HepG2 (cell line): ENCODE measurements around the gene SQOR. TPM values are rescaled to one million over a fixed set of nuclear protein-coding genes. Genes with fewer than 3 reads are reported as not detected.

Experiments used
- AHDC1 ChIP-seq: sonication (generic); formaldehyde crosslinking; IDR thresholded peaks from 2 replicates; pipeline ENCODE4 v1.5.1; 2020; ENCODE audit warnings: mild to moderate bottlenecking, missing genetic modification reagents, borderline replicate concordance
- ARID3A ChIP-seq: IDR thresholded peaks from 2 replicates; pipeline ENCODE4 v1.6.1; 2012; ENCODE audit warnings: low read depth, low read length, improper control_type of control experiment
- BCL6 ChIP-seq: IDR thresholded peaks from 2 replicates; pipeline ENCODE4 v1.6.1; 2016; ENCODE audit warnings: missing genetic modification reagents, missing compliant biosample characterization
- ETV6 ChIP-seq: sonication (generic); formaldehyde crosslinking; conservative IDR thresholded peaks from 2 replicates; pipeline ENCODE4 v1.4.0; 2020; ENCODE audit warnings: missing genetic modification reagents
- HNRNPLL ChIP-seq: fragments of 200-400 bp; formaldehyde crosslinking; IDR thresholded peaks from 2 replicates; pipeline ENCODE4 v1.6.1; 2017; ENCODE audit warnings: mild to moderate bottlenecking, low read depth, low read length; ENCODE audit not compliant: poor library complexity, severe bottlenecking
- JUN ChIP-seq: sonication (generic); formaldehyde crosslinking; IDR thresholded peaks from 2 replicates; pipeline ENCODE4 v1.4.0; 2020; ENCODE audit warnings: mild to moderate bottlenecking, missing genetic modification reagents
- KLF16 ChIP-seq, 2 experiments: sonication (generic) in 1 of 2; formaldehyde crosslinking in 1 of 2; IDR thresholded peaks; 2 replicates each; pipeline versions ENCODE4 v1.6.1 to v1.8.0; 2016 to 2023; ENCODE audit warnings: missing genetic modification reagents in 2 of 2, missing compliant biosample characterization in 1 of 2
- MED13 ChIP-seq: sonication (generic); formaldehyde crosslinking; IDR thresholded peaks from 2 replicates; pipeline ENCODE4 v1.5.0; 2020; ENCODE audit warnings: missing genetic modification reagents
- MTERF4 ChIP-seq: sonication (generic); formaldehyde crosslinking; IDR thresholded peaks from 2 replicates; pipeline ENCODE4 v1.8.0; 2023; ENCODE audit warnings: mild to moderate bottlenecking, missing genetic modification reagents
- PLRG1 ChIP-seq: fragments of 450-650 bp; conservative IDR thresholded peaks from 2 replicates; pipeline ENCODE4 v1.6.1; 2016
- TBL1XR1 ChIP-seq: fragments of 150-350 bp; IDR thresholded peaks from 2 replicates; pipeline ENCODE4 v1.6.1; 2014; ENCODE audit warnings: borderline replicate concordance, low read length; ENCODE audit not compliant: partially characterized antibody
- ZFP1 ChIP-seq: IDR thresholded peaks from 2 replicates; pipeline ENCODE4 v1.6.1; 2016
- ZKSCAN8 ChIP-seq: IDR thresholded peaks from 2 replicates; pipeline ENCODE4 v1.6.1; 2016; ENCODE audit warnings: borderline replicate concordance, missing genetic modification reagents, missing compliant biosample characterization
- ZNF549 ChIP-seq: sonication (generic); formaldehyde crosslinking; IDR thresholded peaks from 2 replicates; pipeline ENCODE4 v1.5.0; 2020; ENCODE audit warnings: missing genetic modification reagents
- ZNF766 ChIP-seq: sonication (generic); formaldehyde crosslinking; IDR thresholded peaks from 2 replicates; pipeline ENCODE4 v1.5.0; 2020; ENCODE audit warnings: missing genetic modification reagents, borderline replicate concordance
- polyA plus RNA-seq, 8 experiments: library from polyadenylated mRNA; depleted of rRNA in 3 of 8; stranded (reverse) in 7 of 8; unstranded in 1 of 8; fragments of >200 nt; fragmentation: Illumina TruSeq in 4 of 8; extraction: Trizol in 4 of 8; gene quantifications; 2 replicates each; pipeline versions ENCODE4 v1.2.1 to v1.2.3, GENCODE V29; 2011 to 2016; ENCODE audit warnings: low read depth in 4 of 8, missing spikeins in 1 of 8, mixed read lengths in 1 of 8; ENCODE audit not compliant: insufficient read depth in 1 of 8
- total RNA-seq, 5 experiments: library from RNA; depleted of rRNA; stranded (reverse); fragments of >200 nt; fragmentation: Illumina TruSeq; extraction: Trizol; gene quantifications; 2 replicates each; pipeline ENCODE4 v1.2.3, GENCODE V29; 2016; ENCODE audit warnings: low read depth in 1 of 5

Gene SQOR
- total and polyA plus RNA-seq, 2 of the 13 experiments (the other 11 are each of a cell fraction or from before 2014, with no cell fraction given): 19.3 to 19.4 TPM

GRCh38 chr15:45587095-45587862 is 47.5 kb upstream of the SQOR start, which contains the start of gene BLOC1S6 (continued):
- TF ChIP-seq AHDC1 (no peak), PLRG1 (no peak), MTERF4 (CRISPR knock-in tag) (peak; percentile 98), MED13 (CRISPR knock-in tag) (no peak), ZFP1 (CRISPR knock-in tag) (no peak; the same call in 1 of the 2 replicates), ZNF766 (no peak), ETV6 (CRISPR knock-in tag) (peak; percentile 85; the same call in 1 of the 2 replicates), JUN (CRISPR knock-in tag) (0 out of 2 replicates have a peak, but pooled peaks have one; percentile 30), HNRNPLL (peak; percentile 90), ZNF549 (CRISPR knock-in tag) (no peak; the same call in 1 of the 2 replicates), ZKSCAN8 (peak; percentile 47; the same call in 1 of the 2 replicates), TBL1XR1 (peak; percentile 33), KLF16 (CRISPR knock-in tag; IDR thresholded peaks at IDR 0.05) (peak in 1 of 2 experiments; percentile 85; a peak in 2 of 4 replicates), ARID3A (no peak), BCL6 (CRISPR knock-in tag) (peak; percentile 42; the same call in 1 of the 2 replicates)
